ENCODE results near the gene DHX15. TPM values are rescaled to one million over a fixed set of nuclear protein-coding genes. Genes with fewer than 3 reads are reported as not detected.

The DHX15 gene
- total and polyA plus RNA-seq, 12 donors = 42.4 to 158 (median 79.0) TPM

- H3K27ac ChIP-seq = no peak overlapping the region
- intact Hi-C loops (cut with DNase I) = no loop called here
- TF ChIP-seq, protein P1, sequence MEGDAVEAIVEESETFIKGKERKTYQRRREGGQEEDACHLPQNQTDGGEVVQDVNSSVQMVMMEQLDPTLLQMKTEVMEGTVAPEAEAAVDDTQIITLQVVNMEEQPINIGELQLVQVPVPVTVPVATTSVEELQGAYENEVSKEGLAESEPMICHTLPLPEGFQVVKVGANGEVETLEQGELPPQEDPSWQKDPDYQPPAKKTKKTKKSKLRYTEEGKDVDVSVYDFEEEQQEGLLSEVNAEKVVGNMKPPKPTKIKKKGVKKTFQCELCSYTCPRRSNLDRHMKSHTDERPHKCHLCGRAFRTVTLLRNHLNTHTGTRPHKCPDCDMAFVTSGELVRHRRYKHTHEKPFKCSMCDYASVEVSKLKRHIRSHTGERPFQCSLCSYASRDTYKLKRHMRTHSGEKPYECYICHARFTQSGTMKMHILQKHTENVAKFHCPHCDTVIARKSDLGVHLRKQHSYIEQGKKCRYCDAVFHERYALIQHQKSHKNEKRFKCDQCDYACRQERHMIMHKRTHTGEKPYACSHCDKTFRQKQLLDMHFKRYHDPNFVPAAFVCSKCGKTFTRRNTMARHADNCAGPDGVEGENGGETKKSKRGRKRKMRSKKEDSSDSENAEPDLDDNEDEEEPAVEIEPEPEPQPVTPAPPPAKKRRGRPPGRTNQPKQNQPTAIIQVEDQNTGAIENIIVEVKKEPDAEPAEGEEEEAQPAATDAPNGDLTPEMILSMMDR (IDR thresholded peaks at IDR 0.05) = peak in 5 of 6 experiments; percentile 19 to 46 (median 21)
- no peak for TF ChIP-seq POLR2A (IDR thresholded peaks at IDR 0.05)
- WGBS, 4 donors = 79 to 87% (median 80%) methylated on average over 2 of the region's 2 CpGs
- H3K27me3 ChIP-seq = no peaks in the 10 kb centered on the region
- H3K4me3 ChIP-seq = no peak overlapping the region
- H3K4me1 ChIP-seq (replicated peaks in 1 of 2) = peaks cover 0 to 23% of the 10 kb centered on the region in 2 donors
- no peaks in the 10 kb centered on the region for H3K9me3 ChIP-seq (replicated peaks in 1 of 3)
- peaks cover 0 to 28% of the 10 kb centered on the region in 2 donors for H3K36me3 ChIP-seq (replicated peaks in 1 of 2)
- DNase-seq = no peak
Measured at GRCh38 chr4:24551492-24552289, 32.7 kb downstream of the DHX15 start.

DNA sequence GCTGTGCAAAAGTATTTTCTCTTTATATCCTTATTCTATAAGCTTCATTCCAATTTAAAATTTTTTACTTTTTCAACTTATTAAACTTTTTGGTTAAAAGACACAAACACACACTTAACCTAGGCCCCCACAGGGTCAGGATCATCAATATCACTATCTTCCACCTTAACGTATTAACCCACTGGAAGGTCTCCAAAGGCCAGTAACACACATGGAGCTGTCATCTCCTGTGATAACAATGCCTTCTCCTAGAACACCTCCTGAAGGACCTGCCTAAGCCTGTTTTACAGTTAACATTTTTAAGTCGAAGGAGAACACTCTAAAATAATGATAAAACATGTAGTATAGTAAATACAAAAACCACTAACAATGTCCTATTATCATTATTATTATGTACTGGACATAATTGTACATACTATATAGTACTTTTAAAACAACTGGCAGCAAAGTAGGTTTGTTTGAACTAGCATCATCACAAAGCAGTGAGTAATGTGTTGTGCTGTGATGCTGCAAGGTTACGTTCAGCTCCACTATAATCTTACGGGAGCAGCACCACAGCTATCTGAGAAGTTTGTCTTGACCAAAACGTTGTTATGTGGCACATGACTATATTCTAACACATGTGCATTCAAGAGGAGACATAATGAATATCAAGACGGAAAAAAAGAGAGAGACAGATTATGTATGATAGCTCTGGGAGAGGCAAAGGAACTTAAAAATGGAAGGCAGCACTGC is 33.7 kb downstream of the DHX15 start:
- 58 to 66% (median 62%) methylated on average over 6 of the region's 6 CpGs for WGBS, 4 donors
- H3K36me3 ChIP-seq (replicated peaks in 1 of 2) = peaks cover 0 to 28% of the 10 kb centered on the region in 2 donors
- H3K27ac ChIP-seq = no peak overlapping the region

GRCh38 chr4:24547979-24548378 is 36.4 kb downstream of the DHX15 start:
- no peak overlapping the region for H3K4me3 ChIP-seq
- DNase-seq = no peak
- peaks cover 0 to 30% of the 10 kb centered on the region in 2 donors for H3K4me1 ChIP-seq (replicated peaks in 1 of 2)
- no peaks in the 10 kb centered on the region for H3K9me3 ChIP-seq (replicated peaks in 1 of 3)
- H3K36me3 ChIP-seq (replicated peaks in 1 of 2) = peaks cover 0 to 13% of the 10 kb centered on the region in 2 donors
- TF ChIP-seq POLR2A (IDR thresholded peaks at IDR 0.05) = no peak
- TF ChIP-seq, protein P1 (IDR thresholded peaks at IDR 0.05) = no peak
- H3K27me3 ChIP-seq = no peaks in the 10 kb centered on the region
- WGBS, 4 donors = 96 to 99% (median 96%) methylated on average over 11 of the region's 11 CpGs
- intact Hi-C loops (cut with DNase I) = no loop called here
- H3K27ac ChIP-seq = no peak overlapping the region

More for the DNA sequence above, 33.7 kb downstream of the DHX15 start:
- TF ChIP-seq, protein P1 (IDR thresholded peaks at IDR 0.05) = no peak
- TF ChIP-seq POLR2A (IDR thresholded peaks at IDR 0.05) = no peak
- Histone ChIP-seq H3K9me3 (replicated peaks in 1 of 3) (no peaks in the 10 kb centered on the region), H3K4me3 (no peak overlapping the region), H3K4me1 (replicated peaks in 1 of 2) (peaks cover 0 to 19% of the 10 kb centered on the region in 2 donors), H3K27me3 (no peaks in the 10 kb centered on the region)
- intact Hi-C loops (cut with DNase I) = no loop called here
- no peak for DNase-seq

DNA sequence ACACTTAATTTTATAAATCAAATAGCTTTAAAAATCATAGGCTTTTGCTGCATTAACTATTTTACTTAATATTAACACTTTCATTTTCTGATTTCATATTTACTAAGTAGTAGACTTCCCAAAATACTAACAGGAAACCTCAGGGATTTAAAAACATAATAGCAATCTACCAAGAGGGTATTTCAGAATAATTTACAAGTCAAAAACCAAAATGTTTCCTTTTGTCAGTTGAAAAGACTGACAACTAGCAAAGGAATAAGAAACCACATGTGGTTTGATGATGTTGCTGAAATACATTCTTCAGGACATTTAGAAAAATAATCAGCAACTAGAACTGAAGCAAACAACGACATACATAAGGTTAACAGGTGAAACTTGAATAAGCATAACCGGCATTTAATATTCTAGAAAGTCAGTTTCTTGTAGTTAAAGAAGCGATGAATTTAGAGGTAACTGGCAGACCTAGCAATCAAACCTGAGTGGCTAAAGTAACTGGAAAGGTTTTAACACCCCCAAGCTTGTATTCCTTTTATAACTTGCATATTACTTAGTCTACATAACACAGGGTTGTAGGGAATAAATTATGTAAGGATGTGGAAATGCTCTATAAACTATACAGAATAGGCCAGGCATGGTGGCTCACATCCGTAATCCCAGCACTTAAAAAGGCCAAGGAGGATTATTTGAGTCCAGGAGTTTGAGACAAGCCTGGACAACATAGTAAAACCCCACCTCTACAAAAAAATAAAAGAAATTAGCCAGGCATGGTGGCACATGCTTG is 40.0 kb downstream of the DHX15 start:
- no peaks in the 10 kb centered on the region for H3K27me3 ChIP-seq
- H3K4me1 ChIP-seq (replicated peaks in 1 of 2) = peaks cover 0 to 23% of the 10 kb centered on the region in 2 donors
- H3K36me3 ChIP-seq (replicated peaks in 1 of 2) = peaks cover 0 to 25% of the 10 kb centered on the region in 2 donors
- WGBS, 4 donors = 74 to 84% (median 79%) methylated on average over 4 of the region's 4 CpGs
- no peak for DNase-seq
- H3K4me3 ChIP-seq = no peak overlapping the region
- no peak overlapping the region for H3K27ac ChIP-seq
- TF ChIP-seq, protein P1 (IDR thresholded peaks at IDR 0.05) = no peak
- TF ChIP-seq POLR2A (IDR thresholded peaks at IDR 0.05) = no peak
- intact Hi-C loops (cut with DNase I) = no loop called here
- no peaks in the 10 kb centered on the region for H3K9me3 ChIP-seq (replicated peaks in 1 of 3)
